Esophagus squamous epithelium (tissue), 5 donors: ENCODE data around the gene RNF150. TPM values are rescaled to one million over a fixed set of nuclear protein-coding genes. Genes with fewer than 3 reads are reported as not detected.

Experiments
- DNase-seq: peaks from one replicate; lab custom pipeline; 2025; lab: John Stamatoyannopoulos, UW
- H3K27ac ChIP-seq, 4 donors: fragments of 200-600 bp; sonication (generic); one replicate each; pipeline ENCODE4 v1.5.1; 2016 to 2019; ENCODE audit warnings: mild to moderate bottlenecking in 1 of 4
- H3K27me3 ChIP-seq, 4 donors: fragments of 200-600 bp; sonication (generic); 1 replicate in 3 of 4; 2 replicates in 1 of 4; pipeline versions ENCODE4 v1.5.1 to v1.6.0; 2017 to 2021; ENCODE audit warnings: antibody characterized with exemption in 1 of 4
- H3K36me3 ChIP-seq, 3 donors: fragments of 200-600 bp; sonication (generic); one replicate each; pipeline ENCODE4 v1.5.1; 2016 to 2019
- H3K4me1 ChIP-seq, 3 donors: fragments of 200-600 bp; sonication (generic); one replicate each; pipeline ENCODE4 v1.5.1; 2017 to 2019
- H3K4me3 ChIP-seq, 4 donors: fragments of 200-600 bp; sonication (generic); 1 replicate in 3 of 4; 2 replicates in 1 of 4; pipeline ENCODE4 v1.5.1; 2016 to 2019; ENCODE audit warnings: mild to moderate bottlenecking in 2 of 4, moderate library complexity in 1 of 4
- H3K9me3 ChIP-seq, 3 donors: fragments of 200-600 bp; sonication (generic); one replicate each; pipeline ENCODE4 v1.5.1; 2016 to 2019
- CTCF ChIP-seq, 6 experiments: fragments of 450-650 bp in 4 of 6; fragments of 200-600 bp in 2 of 6; sonication (generic) in 2 of 6; IDR thresholded peaks; one replicate each; pipeline ENCODE4 v1.5.1; 2016 to 2019; ENCODE audit warnings: antibody characterized with exemption in 6 of 6, mild to moderate bottlenecking in 4 of 6, moderate library complexity in 4 of 6
- POLR2A ChIP-seq, 4 donors: fragments of 450-650 bp; IDR thresholded peaks; one replicate each; pipeline ENCODE4 v1.6.1; 2017; ENCODE audit warnings: antibody characterized with exemption in 4 of 4, mild to moderate bottlenecking in 4 of 4, moderate library complexity in 3 of 4
- WGBS, 2 donors: methylation state at CpG; one replicate each; pipeline ENCODE4 v1.1.5; 2018; 5-methylcytosine and 5-hydroxymethylcytosine counted together
- intact Hi-C: fragments of 100-400 bp; cut with DNase I; formaldehyde crosslinking; loops from one replicate; pipeline ENCODE4 v1.15.0; 2022
- total RNA-seq, 4 donors: library from RNA; depleted of rRNA; stranded (reverse); fragments of >200 nt; gene quantifications; one replicate each; pipeline ENCODE4 v1.1.0, GENCODE V29; 2016
- donor health status: DM: yes; HTN: yes; CAD: no.

Gene RNF150
- total RNA-seq, 4 donors from 2014 or later, result 0.23 to 6.7 (median 4.5) TPM

- no peak overlapping the region for H3K4me3 ChIP-seq
- intact Hi-C loops, result no loop called here
- H3K36me3 ChIP-seq, result no peaks in the 10 kb centered on the region
- peaks cover 0 to 24% (median 0%) of the 10 kb centered on the region in 4 donors for H3K27me3 ChIP-seq
- no peak for DNase-seq
- H3K27ac ChIP-seq, result no peak overlapping the region
- no peak for TF ChIP-seq POLR2A (IDR thresholded peaks at IDR 0.05)
- no peak for TF ChIP-seq CTCF (IDR thresholded peaks at IDR 0.05)
- H3K9me3 ChIP-seq, result no peaks in the 10 kb centered on the region
- 61 to 74% methylated on average over 3 of the region's 3 CpGs for WGBS, 2 donors
- no peaks in the 10 kb centered on the region for H3K4me1 ChIP-seq
Measured at GRCh38 chr4:141140391-141141200, 7.3 kb upstream of the RNF150 start.

- H3K27me3 ChIP-seq, result peaks cover 0 to 70% (median 0%) of the 10 kb centered on the region in 4 donors
Measured at GRCh38 chr4:141133999-141134995, 1.0 kb upstream of the RNF150 start.

GRCh38 chr4:141132709-141133145 lies 542 bp downstream of the RNF150 start:
- TF ChIP-seq CTCF (IDR thresholded peaks at IDR 0.05), result no peak
- peak in 2 of 4 donors; percentile 6 to 22 for TF ChIP-seq POLR2A (IDR thresholded peaks at IDR 0.05)
- Histone ChIP-seq H3K36me3 (no peaks in the 10 kb centered on the region), H3K27me3 (peaks cover 0 to 66% (median 0%) of the 10 kb centered on the region in 4 donors), H3K9me3 (no peaks in the 10 kb centered on the region), H3K4me3 (peak overlapping the region; percentile 60 to 79 (median 73)), H3K4me1 (peaks cover 0 to 56% (median 7%) of the 10 kb centered on the region in 3 donors), H3K27ac (peak overlapping the region; percentile 63 to 89 (median 76))
- no peak for DNase-seq
- intact Hi-C loops, result loop anchor here (10.0 kb wide), 1 partner anchor 268 kb away; no protein-coding TSS in a partner anchor
- WGBS, 2 donors, result 40% methylated on average over 1 of the region's 42 CpGs; no CpG with 5 or more reads in 1 of the 2 donors

More at GRCh38 chr4:141133999-141134995, 1.0 kb upstream of the RNF150 start:
- Histone ChIP-seq H3K27ac (no peak overlapping the region), H3K9me3 (no peaks in the 10 kb centered on the region), H3K36me3 (no peaks in the 10 kb centered on the region), H3K4me3 (peak overlapping the region in 1 of 4 donors; percentile 60), H3K4me1 (peaks cover 0 to 45% (median 7%) of the 10 kb centered on the region in 3 donors)
- WGBS, 2 donors, result 37 to 53% methylated on average over 11 of the region's 11 CpGs
- no peak for TF ChIP-seq CTCF (IDR thresholded peaks at IDR 0.05)
- no peak for TF ChIP-seq POLR2A (IDR thresholded peaks at IDR 0.05)
- intact Hi-C loops, result loop anchor here (10.0 kb wide), 1 partner anchor 269 kb away; no protein-coding TSS in a partner anchor
- DNase-seq, result no peak

GRCh38 chr4:141132072-141132708 lies 1.1 kb downstream of the RNF150 start:
- peaks cover 0 to 62% (median 7%) of the 10 kb centered on the region in 3 donors for H3K4me1 ChIP-seq

More at GRCh38 chr4:141132072-141132708, 1.1 kb downstream of the RNF150 start:
- Histone ChIP-seq H3K27me3 (peaks cover 0 to 61% (median 0%) of the 10 kb centered on the region in 4 donors), H3K36me3 (no peaks in the 10 kb centered on the region), H3K27ac (peak overlapping the region; percentile 63 to 89 (median 76)), H3K4me3 (peak overlapping the region; percentile 60 to 79 (median 73)), H3K9me3 (no peaks in the 10 kb centered on the region)
- DNase-seq, result no peak
- 0% methylated on average over 14 to 24 of the region's 64 CpGs for WGBS, 2 donors
- intact Hi-C loops, result loop anchor here (10.0 kb wide), 1 partner anchor 267 kb away; no protein-coding TSS in a partner anchor
- TF ChIP-seq CTCF (IDR thresholded peaks at IDR 0.05) (no peak), POLR2A (IDR thresholded peaks at IDR 0.05) (no peak)
